ENCODE results near the gene MYCBPAP.

Gene MYCBPAP

GRCh38 chr17:50487213-50488096, 20.8 kb upstream of the MYCBPAP start:
- peak; percentile 30 for DNase-seq

GRCh38 chr17:50488880-50489279, 19.4 kb upstream of the MYCBPAP start:
- DNase-seq = no peak

GRCh38 chr17:50491505-50491904, 16.7 kb upstream of the MYCBPAP start:
- DNase-seq = no peak

GRCh38 chr17:50492214-50492613, 16.0 kb upstream of the MYCBPAP start:
- no peak for DNase-seq

GRCh38 chr17:50493744-50494143, 14.5 kb upstream of the MYCBPAP start:
- DNase-seq = no peak

- no peak for DNase-seq
Observed at GRCh38 chr17:50495217-50495823, 12.9 kb upstream of the MYCBPAP start.

- DNase-seq = no peak
Observed at GRCh38 chr17:50495918-50496317, 12.3 kb upstream of the MYCBPAP start.

GRCh38 chr17:50498021-50498874, 10.0 kb upstream of the MYCBPAP start:
- DNase-seq = no peak

GRCh38 chr17:50499270-50499669, 9.0 kb upstream of the MYCBPAP start:
- no peak for DNase-seq

- DNase-seq = no peak
Observed at GRCh38 chr17:50499721-50500120, 8.5 kb upstream of the MYCBPAP start.

- DNase-seq = no peak
Observed at GRCh38 chr17:50501054-50501453, 7.2 kb upstream of the MYCBPAP start.

- no peak for DNase-seq
Observed at GRCh38 chr17:50502301-50502990, 5.8 kb upstream of the MYCBPAP start.

GRCh38 chr17:50505591-50506130, 2.6 kb upstream of the MYCBPAP start:
- DNase-seq = no peak

- DNase-seq = no peak
Observed at GRCh38 chr17:50506298-50506697, 1.9 kb upstream of the MYCBPAP start.

GRCh38 chr17:50508573-50509460, 578 bp downstream of the MYCBPAP start:
- DNase-seq = no peak

GRCh38 chr17:50511058-50511457, 2.8 kb downstream of the MYCBPAP start:
- no peak for DNase-seq

GRCh38 chr17:50513495-50513894, 5.3 kb downstream of the MYCBPAP start:
- DNase-seq = no peak

- DNase-seq = no peak
Observed at GRCh38 chr17:50514388-50514787, 6.1 kb downstream of the MYCBPAP start.

GRCh38 chr17:50514936-50515702, 6.9 kb downstream of the MYCBPAP start:
- no peak for DNase-seq

- DNase-seq = no peak
Observed at GRCh38 chr17:50517011-50517410, 8.8 kb downstream of the MYCBPAP start.
